ENCODE results near the gene AK5. TPM values are rescaled to one million over a fixed set of nuclear protein-coding genes. Genes with fewer than 3 reads are reported as not detected.

The AK5 gene
- total RNA-seq, 4 donors from 2014 or later = 0.17 to 1.6 (median 0.56) TPM; not detected in 1

DNA sequence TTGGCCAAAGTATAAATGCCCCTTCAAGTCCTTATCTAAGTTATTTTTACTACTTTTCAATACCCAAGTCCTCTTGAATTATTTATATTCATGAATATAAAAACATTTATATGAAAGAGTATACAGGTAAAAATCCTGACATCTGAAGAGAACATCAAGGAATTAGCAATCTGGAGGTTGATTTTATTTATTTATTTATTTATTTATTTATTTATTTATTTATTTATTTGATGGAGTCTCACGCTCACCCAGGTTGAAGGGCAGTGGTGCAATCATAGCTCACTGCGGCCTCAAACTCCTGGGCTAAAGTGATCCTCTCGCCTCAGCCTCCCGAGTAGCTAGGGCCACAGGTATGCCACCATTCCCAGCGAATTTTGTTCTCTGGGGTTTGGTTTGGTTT, 307.4 kb downstream of the AK5 start:
- Histone ChIP-seq H3K4me1 (peaks cover 0 to 4% of the 10 kb centered on the region in 2 donors), H3K27me3 (no peaks in the 10 kb centered on the region), H3K9me3 (no peaks in the 10 kb centered on the region), H3K36me3 (no peaks in the 10 kb centered on the region), H3K27ac (no peak overlapping the region), H3K4me3 (replicated peaks in 1 of 3) (no peak overlapping the region)
- intact Hi-C loops (cut with DNase I) = no loop called here
- no peak for DNase-seq
- 97 to 98% methylated on average over 5 of the region's 5 CpGs for WGBS, 2 donors
- TF ChIP-seq POLR2A (IDR thresholded peaks at IDR 0.05) = no peak
- TF ChIP-seq, protein P1, sequence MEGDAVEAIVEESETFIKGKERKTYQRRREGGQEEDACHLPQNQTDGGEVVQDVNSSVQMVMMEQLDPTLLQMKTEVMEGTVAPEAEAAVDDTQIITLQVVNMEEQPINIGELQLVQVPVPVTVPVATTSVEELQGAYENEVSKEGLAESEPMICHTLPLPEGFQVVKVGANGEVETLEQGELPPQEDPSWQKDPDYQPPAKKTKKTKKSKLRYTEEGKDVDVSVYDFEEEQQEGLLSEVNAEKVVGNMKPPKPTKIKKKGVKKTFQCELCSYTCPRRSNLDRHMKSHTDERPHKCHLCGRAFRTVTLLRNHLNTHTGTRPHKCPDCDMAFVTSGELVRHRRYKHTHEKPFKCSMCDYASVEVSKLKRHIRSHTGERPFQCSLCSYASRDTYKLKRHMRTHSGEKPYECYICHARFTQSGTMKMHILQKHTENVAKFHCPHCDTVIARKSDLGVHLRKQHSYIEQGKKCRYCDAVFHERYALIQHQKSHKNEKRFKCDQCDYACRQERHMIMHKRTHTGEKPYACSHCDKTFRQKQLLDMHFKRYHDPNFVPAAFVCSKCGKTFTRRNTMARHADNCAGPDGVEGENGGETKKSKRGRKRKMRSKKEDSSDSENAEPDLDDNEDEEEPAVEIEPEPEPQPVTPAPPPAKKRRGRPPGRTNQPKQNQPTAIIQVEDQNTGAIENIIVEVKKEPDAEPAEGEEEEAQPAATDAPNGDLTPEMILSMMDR (IDR thresholded peaks at IDR 0.05) = no peak

DNA sequence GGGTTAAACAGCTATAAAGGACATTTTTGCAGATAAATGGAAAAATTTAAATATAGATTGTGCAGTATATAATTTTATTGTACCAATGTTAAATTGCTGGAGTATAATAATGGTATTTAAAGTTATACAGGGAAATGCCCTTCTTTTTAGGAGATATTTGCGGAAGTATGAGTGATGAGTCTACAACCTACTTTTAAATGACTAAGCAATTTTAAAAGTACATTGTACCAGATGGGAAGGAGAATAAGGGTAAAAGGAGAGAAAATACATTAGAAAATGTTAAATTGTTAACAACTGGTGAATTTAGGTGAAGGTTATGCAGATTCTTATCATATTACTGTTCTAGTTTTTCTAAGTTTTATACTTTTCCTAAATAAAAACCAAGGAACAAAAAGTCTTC, 308.8 kb downstream of the AK5 start:
- H3K9me3 ChIP-seq = no peaks in the 10 kb centered on the region
- peaks cover 0 to 4% of the 10 kb centered on the region in 2 donors for H3K4me1 ChIP-seq
- no peak for DNase-seq
- 93 to 94% methylated on average over 1 of the region's 1 CpG for WGBS, 2 donors
- no peaks in the 10 kb centered on the region for H3K36me3 ChIP-seq
- H3K27ac ChIP-seq = no peak overlapping the region
- H3K4me3 ChIP-seq (replicated peaks in 1 of 3) = no peak overlapping the region
- intact Hi-C loops (cut with DNase I) = no loop called here
- H3K27me3 ChIP-seq = no peaks in the 10 kb centered on the region
- no peak for TF ChIP-seq POLR2A (IDR thresholded peaks at IDR 0.05)
- TF ChIP-seq, protein P1 (IDR thresholded peaks at IDR 0.05) = no peak

DNA sequence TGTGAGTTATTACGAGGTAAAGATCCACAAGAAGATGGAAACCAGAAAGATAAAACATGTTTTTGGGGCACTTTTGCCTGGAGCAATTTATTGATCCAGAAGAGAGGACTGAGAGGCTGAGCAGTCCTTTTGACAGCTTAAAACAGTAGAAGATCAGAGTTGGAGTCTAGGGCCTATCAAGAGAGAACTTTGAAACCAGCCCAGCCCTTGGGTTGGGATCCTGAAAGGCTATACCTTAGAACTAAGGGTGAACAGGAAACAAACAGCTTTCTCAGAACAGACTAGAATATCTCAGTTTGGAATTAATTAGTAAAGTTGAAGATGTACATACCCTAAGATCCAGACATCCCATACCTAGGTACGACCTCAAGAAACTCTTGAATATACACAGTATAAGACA, 311.1 kb downstream of the AK5 start:
- Histone ChIP-seq H3K27ac (no peak overlapping the region), H3K9me3 (no peaks in the 10 kb centered on the region), H3K4me3 (replicated peaks in 1 of 3) (no peak overlapping the region), H3K27me3 (no peaks in the 10 kb centered on the region), H3K36me3 (no peaks in the 10 kb centered on the region), H3K4me1 (peaks cover 0 to 4% of the 10 kb centered on the region in 2 donors)
- TF ChIP-seq POLR2A (IDR thresholded peaks at IDR 0.05) = no peak
- TF ChIP-seq, protein P1 (IDR thresholded peaks at IDR 0.05) = no peak
- 97% methylated on average over 2 of the region's 2 CpGs for WGBS, 2 donors
- intact Hi-C loops (cut with DNase I) = no loop called here
- DNase-seq = no peak

DNA sequence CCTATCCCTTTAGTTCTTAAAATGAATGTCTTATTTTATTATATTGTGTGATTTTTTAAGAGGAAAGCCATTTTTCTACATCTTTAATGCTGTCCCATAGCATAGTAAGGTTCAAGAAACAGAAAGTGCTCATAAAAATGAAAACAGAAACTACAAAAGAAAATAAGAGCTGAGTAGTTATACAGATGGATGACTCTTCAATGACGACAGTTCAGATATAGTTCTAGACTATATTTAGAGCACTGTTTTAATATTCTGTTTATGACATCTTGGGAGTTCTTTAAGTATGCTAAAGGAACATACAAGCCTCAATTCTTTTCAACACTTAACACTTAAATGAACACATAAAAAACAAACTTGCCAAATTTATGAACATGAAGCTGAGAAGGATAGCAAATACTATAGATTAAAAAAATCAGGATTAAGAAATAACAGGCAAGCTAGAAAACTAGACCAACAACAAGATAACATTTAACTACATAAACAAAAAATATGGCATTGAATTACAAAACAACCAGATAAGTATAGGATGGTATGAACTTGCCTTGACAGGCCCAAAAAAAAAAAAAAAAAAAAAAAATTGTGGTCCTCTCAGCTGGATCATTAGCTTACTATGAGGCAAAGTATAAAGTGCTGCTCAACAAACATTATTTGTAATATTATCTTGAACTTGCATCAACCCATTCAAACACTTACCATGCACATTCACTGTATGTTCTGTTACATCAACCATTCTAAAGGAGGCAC, 312.7 kb downstream of the AK5 start:
- Histone ChIP-seq H3K27ac (peak overlapping the region in 1 of 3 donors; percentile 6), H3K9me3 (no peaks in the 10 kb centered on the region), H3K4me1 (peaks cover 0 to 4% of the 10 kb centered on the region in 2 donors), H3K27me3 (no peaks in the 10 kb centered on the region), H3K4me3 (replicated peaks in 1 of 3) (no peak overlapping the region), H3K36me3 (no peaks in the 10 kb centered on the region)
- no peak for DNase-seq
- intact Hi-C loops (cut with DNase I) = no loop called here
- TF ChIP-seq, protein P1 (IDR thresholded peaks at IDR 0.05) = no peak
- TF ChIP-seq POLR2A (IDR thresholded peaks at IDR 0.05) = no peak
- 54 to 67% methylated on average over 1 of the region's 1 CpG for WGBS, 2 donors

DNA sequence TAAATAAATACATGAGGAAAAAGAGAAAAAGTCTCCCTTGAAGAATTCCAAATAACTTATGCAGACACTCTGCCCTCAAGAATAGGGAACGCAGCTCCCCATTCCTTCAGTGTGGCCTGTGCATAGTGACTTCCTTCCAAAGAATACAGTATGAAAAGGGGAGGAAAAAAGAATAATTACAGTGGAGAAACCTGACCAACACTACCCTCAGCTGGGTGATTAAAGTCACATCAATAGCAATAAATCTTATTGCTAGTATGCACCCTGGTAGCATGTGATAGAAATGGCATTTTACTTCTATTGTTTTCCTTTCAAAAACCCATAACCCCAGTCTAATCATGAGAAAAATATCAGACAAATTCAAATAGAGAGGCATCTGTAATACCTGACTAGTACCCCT, 315.5 kb downstream of the AK5 start:
- no peak overlapping the region for H3K27ac ChIP-seq
- no peaks in the 10 kb centered on the region for H3K36me3 ChIP-seq
- no peaks in the 10 kb centered on the region for H3K4me1 ChIP-seq
- WGBS, 2 donors = 98 to 100% methylated on average over 1 of the region's 1 CpG
- H3K9me3 ChIP-seq = no peaks in the 10 kb centered on the region
- TF ChIP-seq, protein P1 (IDR thresholded peaks at IDR 0.05) = no peak
- TF ChIP-seq POLR2A (IDR thresholded peaks at IDR 0.05) = no peak
- DNase-seq = no peak
- H3K27me3 ChIP-seq = no peaks in the 10 kb centered on the region
- H3K4me3 ChIP-seq (replicated peaks in 1 of 3) = no peak overlapping the region
- intact Hi-C loops (cut with DNase I) = no loop called here
